ENCODE measurements around the gene DOCK8.

The DOCK8 gene

GRCh38 chr9:438961-439768 is 224.5 kb downstream of the DOCK8 start:
- Histone ChIP-seq H3K9me3 (ENCODE audit: control insufficient read depth, low read length) (peaks cover 4% of the 10 kb centered on the region), H3K36me3 (ENCODE audit: control insufficient read depth, insufficient read depth, low read length) (no peaks in the 10 kb centered on the region), H3K27ac (ENCODE audit: low read depth, low read length, severe bottlenecking) (no peak overlapping the region), H3K4me3 (ENCODE audit: extremely low read depth, insufficient read depth, low read length, poor library complexity, severe bottlenecking) (no peak overlapping the region), H3K4me1 (ENCODE audit: control insufficient read depth, insufficient read depth, low read length, poor library complexity, severe bottlenecking) (no peaks in the 10 kb centered on the region)
- WGBS, 2 experiments (ENCODE audit: insufficient coverage in 2 of 2): 87 to 93% methylated on average over 18 to 20 of the region's 20 CpGs

GRCh38 chr9:441126-441525 is 226.5 kb downstream of the DOCK8 start:
- no peak overlapping the region for H3K4me3 ChIP-seq (ENCODE audit: extremely low read depth, insufficient read depth, low read length, poor library complexity, severe bottlenecking)
- H3K4me1 ChIP-seq (ENCODE audit: control insufficient read depth, insufficient read depth, low read length, poor library complexity, severe bottlenecking): no peaks in the 10 kb centered on the region
- 81 to 88% methylated on average over 7 of the region's 7 CpGs for WGBS, 2 experiments (ENCODE audit: insufficient coverage in 2 of 2)
- no peak overlapping the region for H3K27ac ChIP-seq (ENCODE audit: low read depth, low read length, severe bottlenecking)
- H3K9me3 ChIP-seq (ENCODE audit: control insufficient read depth, low read length): peaks cover 8% of the 10 kb centered on the region
- H3K36me3 ChIP-seq (ENCODE audit: control insufficient read depth, insufficient read depth, low read length): no peaks in the 10 kb centered on the region

GRCh38 chr9:444528-444927 is 229.9 kb downstream of the DOCK8 start:
- no CpG with 5 or more reads among the region's 1 CpG for WGBS, 2 experiments (ENCODE audit: insufficient coverage in 2 of 2)
- H3K36me3 ChIP-seq (ENCODE audit: control insufficient read depth, insufficient read depth, low read length): no peaks in the 10 kb centered on the region
- H3K9me3 ChIP-seq (ENCODE audit: control insufficient read depth, low read length): peaks cover 8% of the 10 kb centered on the region
- no peak overlapping the region for H3K27ac ChIP-seq (ENCODE audit: low read depth, low read length, severe bottlenecking)
- H3K4me1 ChIP-seq (ENCODE audit: control insufficient read depth, insufficient read depth, low read length, poor library complexity, severe bottlenecking): no peaks in the 10 kb centered on the region
- H3K4me3 ChIP-seq (ENCODE audit: extremely low read depth, insufficient read depth, low read length, poor library complexity, severe bottlenecking): no peak overlapping the region

GRCh38 chr9:445033-445432 is 230.4 kb downstream of the DOCK8 start:
- H3K9me3 ChIP-seq (ENCODE audit: control insufficient read depth, low read length): peaks cover 8% of the 10 kb centered on the region
- no peaks in the 10 kb centered on the region for H3K36me3 ChIP-seq (ENCODE audit: control insufficient read depth, insufficient read depth, low read length)
- WGBS, 2 experiments (ENCODE audit: insufficient coverage in 2 of 2): 100% methylated on average over 1 to 2 of the region's 3 CpGs
- no peaks in the 10 kb centered on the region for H3K4me1 ChIP-seq (ENCODE audit: control insufficient read depth, insufficient read depth, low read length, poor library complexity, severe bottlenecking)
- H3K4me3 ChIP-seq (ENCODE audit: extremely low read depth, insufficient read depth, low read length, poor library complexity, severe bottlenecking): no peak overlapping the region
- H3K27ac ChIP-seq (ENCODE audit: low read depth, low read length, severe bottlenecking): no peak overlapping the region

- no peaks in the 10 kb centered on the region for H3K36me3 ChIP-seq (ENCODE audit: control insufficient read depth, insufficient read depth, low read length)
- WGBS, 2 experiments (ENCODE audit: insufficient coverage in 2 of 2): 93% methylated on average over 5 to 12 of the region's 15 CpGs
- no peak overlapping the region for H3K4me3 ChIP-seq (ENCODE audit: extremely low read depth, insufficient read depth, low read length, poor library complexity, severe bottlenecking)
- H3K27ac ChIP-seq (ENCODE audit: low read depth, low read length, severe bottlenecking): no peak overlapping the region
- H3K9me3 ChIP-seq (ENCODE audit: control insufficient read depth, low read length): peaks cover 8% of the 10 kb centered on the region
- H3K4me1 ChIP-seq (ENCODE audit: control insufficient read depth, insufficient read depth, low read length, poor library complexity, severe bottlenecking): no peaks in the 10 kb centered on the region
These were observed 231.5 kb downstream of the DOCK8 start for GRCh38 chr9:446074-446699.

GRCh38 chr9:447230-448025 is 232.8 kb downstream of the DOCK8 start:
- WGBS, 2 experiments (ENCODE audit: insufficient coverage in 2 of 2): 92% methylated on average over 2 of the region's 4 CpGs; no CpG with 5 or more reads in 1 of the 2 experiments
- Histone ChIP-seq H3K4me1 (ENCODE audit: control insufficient read depth, insufficient read depth, low read length, poor library complexity, severe bottlenecking) (no peaks in the 10 kb centered on the region), H3K4me3 (ENCODE audit: extremely low read depth, insufficient read depth, low read length, poor library complexity, severe bottlenecking) (no peak overlapping the region), H3K36me3 (ENCODE audit: control insufficient read depth, insufficient read depth, low read length) (no peaks in the 10 kb centered on the region), H3K27ac (ENCODE audit: low read depth, low read length, severe bottlenecking) (no peak overlapping the region), H3K9me3 (ENCODE audit: control insufficient read depth, low read length) (peaks cover 8% of the 10 kb centered on the region)

GRCh38 chr9:450057-450456 is 235.4 kb downstream of the DOCK8 start:
- Histone ChIP-seq H3K27ac (ENCODE audit: low read depth, low read length, severe bottlenecking) (no peak overlapping the region), H3K4me1 (ENCODE audit: control insufficient read depth, insufficient read depth, low read length, poor library complexity, severe bottlenecking) (no peaks in the 10 kb centered on the region), H3K36me3 (ENCODE audit: control insufficient read depth, insufficient read depth, low read length) (no peaks in the 10 kb centered on the region), H3K9me3 (ENCODE audit: control insufficient read depth, low read length) (no peaks in the 10 kb centered on the region), H3K4me3 (ENCODE audit: extremely low read depth, insufficient read depth, low read length, poor library complexity, severe bottlenecking) (no peak overlapping the region)
- 80 to 96% methylated on average over 2 of the region's 2 CpGs for WGBS, 2 experiments (ENCODE audit: insufficient coverage in 2 of 2)

- H3K36me3 ChIP-seq (ENCODE audit: control insufficient read depth, insufficient read depth, low read length): no peaks in the 10 kb centered on the region
- WGBS, 2 experiments (ENCODE audit: insufficient coverage in 2 of 2): 86 to 100% methylated on average over 2 of the region's 4 CpGs
- H3K4me1 ChIP-seq (ENCODE audit: control insufficient read depth, insufficient read depth, low read length, poor library complexity, severe bottlenecking): no peaks in the 10 kb centered on the region
- H3K9me3 ChIP-seq (ENCODE audit: control insufficient read depth, low read length): no peaks in the 10 kb centered on the region
- H3K27ac ChIP-seq (ENCODE audit: low read depth, low read length, severe bottlenecking): no peak overlapping the region
- H3K4me3 ChIP-seq (ENCODE audit: extremely low read depth, insufficient read depth, low read length, poor library complexity, severe bottlenecking): no peak overlapping the region
These were observed 235.9 kb downstream of the DOCK8 start for GRCh38 chr9:450561-450960.

- H3K36me3 ChIP-seq (ENCODE audit: control insufficient read depth, insufficient read depth, low read length): no peaks in the 10 kb centered on the region
- H3K4me1 ChIP-seq (ENCODE audit: control insufficient read depth, insufficient read depth, low read length, poor library complexity, severe bottlenecking): no peaks in the 10 kb centered on the region
- no peak overlapping the region for H3K4me3 ChIP-seq (ENCODE audit: extremely low read depth, insufficient read depth, low read length, poor library complexity, severe bottlenecking)
- no peak overlapping the region for H3K27ac ChIP-seq (ENCODE audit: low read depth, low read length, severe bottlenecking)
- WGBS, 2 experiments (ENCODE audit: insufficient coverage in 2 of 2): 100% methylated on average over 1 of the region's 3 CpGs; no CpG with 5 or more reads in 1 of the 2 experiments
- no peaks in the 10 kb centered on the region for H3K9me3 ChIP-seq (ENCODE audit: control insufficient read depth, low read length)
These were observed 239.2 kb downstream of the DOCK8 start for GRCh38 chr9:453832-454231.

GRCh38 chr9:456365-456764 is 241.7 kb downstream of the DOCK8 start:
- H3K36me3 ChIP-seq (ENCODE audit: control insufficient read depth, insufficient read depth, low read length): no peaks in the 10 kb centered on the region
- H3K27ac ChIP-seq (ENCODE audit: low read depth, low read length, severe bottlenecking): no peak overlapping the region
- H3K4me3 ChIP-seq (ENCODE audit: extremely low read depth, insufficient read depth, low read length, poor library complexity, severe bottlenecking): no peak overlapping the region
- 83 to 88% methylated on average over 4 to 5 of the region's 6 CpGs for WGBS, 2 experiments (ENCODE audit: insufficient coverage in 2 of 2)
- H3K4me1 ChIP-seq (ENCODE audit: control insufficient read depth, insufficient read depth, low read length, poor library complexity, severe bottlenecking): no peaks in the 10 kb centered on the region
- H3K9me3 ChIP-seq (ENCODE audit: control insufficient read depth, low read length): no peaks in the 10 kb centered on the region

Data from mesodermal cell (in vitro differentiated cells).